Naive thymus-derived CD8-positive, alpha-beta T cell (primary cell): ENCODE results near the gene ANAPC15. TPM values are rescaled to one million over a fixed set of nuclear protein-coding genes. Genes with fewer than 3 reads are reported as not detected.

Experiments
- ATAC-seq, 2 donors: fragments of 150-1000 bp; cut with Tn5 transposase in 1 of 2; sonication (Bioruptor Pico), chemical (Tn5 transposase) in 1 of 2; 1 replicate in 1 of 2; 2 replicates in 1 of 2; pipeline ENCODE4 v1.10.0; 2021; ENCODE audit warnings: mild to moderate bottlenecking in 2 of 2, moderate library complexity in 2 of 2
- POLR2A ChIA-PET: fragments of 350-600 bp; sonication (Branson Sonifier 250); formaldehyde crosslinking; loops from one replicate; lab custom pipeline; 2021; ENCODE audit warnings: antibody characterized with exemption; lab: Charles Lee
- DNase-seq, 10 donors: peaks; one replicate each; pipeline versions ENCODE4 v3.0.0 to v3.0.0-alpha.2; 2020 to 2022
- H3K27ac Mint-ChIP-seq, 10 donors: one replicate each; pipeline ENCODE4 v1.8.0; 2020 to 2022; ENCODE audit warnings: mild to moderate bottlenecking in 10 of 10, mixed read lengths in 10 of 10, moderate library complexity in 4 of 10, inconsistent platforms in 1 of 10
- H3K27me3 Mint-ChIP-seq, 5 donors: one replicate each; pipeline ENCODE4 v1.8.0; 2021 to 2022; ENCODE audit warnings: mixed read lengths in 5 of 5
- H3K36me3 Mint-ChIP-seq, 3 donors: one replicate each; pipeline ENCODE4 v1.8.0; 2020 to 2022; ENCODE audit warnings: mixed read lengths in 3 of 3, mild to moderate bottlenecking in 2 of 3, inconsistent platforms in 1 of 3
- H3K4me1 Mint-ChIP-seq, 4 donors: one replicate each; pipeline ENCODE4 v1.8.0; 2021 to 2022; ENCODE audit warnings: mixed read lengths in 4 of 4
- H3K4me3 Mint-ChIP-seq, 10 donors: one replicate each; pipeline ENCODE4 v1.8.0; 2020 to 2022; ENCODE audit warnings: mild to moderate bottlenecking in 10 of 10, mixed read lengths in 10 of 10, moderate library complexity in 6 of 10, inconsistent platforms in 1 of 10
- H3K9me3 Mint-ChIP-seq, 9 donors: one replicate each; pipeline ENCODE4 v1.8.0; 2020 to 2022; ENCODE audit warnings: mixed read lengths in 9 of 9, mild to moderate bottlenecking in 3 of 9, inconsistent platforms in 1 of 9, moderate library complexity in 1 of 9
- polyA plus RNA-seq, 3 donors: library from polyadenylated mRNA; unstranded; fragments of 300-500 nt; fragmentation: Illumina TruSeq; gene quantifications; one replicate each; pipeline ENCODE4 v1.2.3, GENCODE V29; 2021
- total RNA-seq, 8 experiments: library from RNA in 2 of 8; stranded (reverse) in 2 of 8; gene quantifications; one replicate each; pipeline ENCODE4 v1.2.3 and lab custom pipeline; 2021 to 2026

The ANAPC15 gene
- total and polyA plus RNA-seq, 5 experiments from 2014 or later: 52.9 to 102 (median 81.7) TPM

DNA sequence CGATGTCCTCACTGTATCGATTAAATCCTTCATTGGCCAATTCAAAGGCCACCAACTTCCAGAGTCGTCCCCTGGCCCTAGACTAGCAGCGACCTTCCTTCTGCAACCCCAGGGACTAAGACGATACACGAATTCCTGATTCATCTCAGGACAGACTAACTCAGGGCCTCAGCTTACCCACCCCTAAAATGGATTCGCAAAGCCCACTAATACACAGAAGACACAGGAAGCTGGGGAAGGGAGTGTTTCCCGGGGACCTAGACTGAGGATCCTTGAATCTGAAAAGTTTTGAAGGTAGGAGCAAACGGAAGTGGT, 9.9 kb downstream of the ANAPC15 start:
- H3K36me3 Mint-ChIP-seq: peaks cover 0 to 23% (median 11%) of the 10 kb centered on the region in 3 donors
- H3K27ac Mint-ChIP-seq: peak overlapping the region; percentile 88 to 99 (median 94)
- POLR2A ChIA-PET: interaction anchor here (0.6 to 8.1 kb wide), 4 partner anchors 10 to 102 kb away, joined by 3 to 79 read pairs (median 8); partner anchors contain the start of gene ANAPC15
- ATAC-seq (no peak), DNase-seq (no peak)
- no peaks in the 10 kb centered on the region for H3K9me3 Mint-ChIP-seq
- peak overlapping the region; percentile 66 to 96 (median 86) for H3K4me3 Mint-ChIP-seq
- H3K27me3 Mint-ChIP-seq: no peaks in the 10 kb centered on the region
- H3K4me1 Mint-ChIP-seq: peaks cover 28 to 52% (median 48%) of the 10 kb centered on the region in 4 donors

DNA sequence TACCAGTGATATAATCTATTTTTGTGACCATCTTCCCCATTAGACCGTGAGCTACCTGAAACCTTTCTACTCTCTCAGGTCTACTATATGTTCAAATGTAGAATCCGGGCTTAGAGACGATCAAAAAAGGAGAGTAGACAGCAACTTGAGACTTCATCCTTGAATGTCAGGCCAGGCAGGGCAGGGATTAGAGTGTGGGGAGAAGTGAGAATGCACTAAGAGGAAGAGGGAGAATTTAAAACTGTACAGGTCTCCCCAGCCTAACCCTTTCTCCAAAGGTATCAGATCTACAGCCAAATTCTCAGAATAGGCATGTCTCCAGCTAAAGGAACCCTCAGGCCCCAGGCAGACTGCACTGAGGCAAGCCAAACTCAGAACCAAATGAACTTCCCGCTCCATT, 10.3 kb downstream of the ANAPC15 start:
- H3K4me3 Mint-ChIP-seq: peak overlapping the region; percentile 66 to 96 (median 86)
- H3K27me3 Mint-ChIP-seq: no peaks in the 10 kb centered on the region
- no peak for DNase-seq
- peaks cover 0 to 23% (median 7%) of the 10 kb centered on the region in 3 donors for H3K36me3 Mint-ChIP-seq
- no peak for ATAC-seq
- H3K27ac Mint-ChIP-seq: peak overlapping the region; percentile 88 to 99 (median 94)
- POLR2A ChIA-PET: interaction anchor here (0.6 to 8.1 kb wide), 6 partner anchors 10 to 173 kb away, joined by 3 to 79 read pairs (median 4); partner anchors contain the start of genes ANAPC15, RNF121 and XNDC1N
- H3K9me3 Mint-ChIP-seq: no peaks in the 10 kb centered on the region
- H3K4me1 Mint-ChIP-seq: peaks cover 28 to 53% (median 48%) of the 10 kb centered on the region in 4 donors

DNA sequence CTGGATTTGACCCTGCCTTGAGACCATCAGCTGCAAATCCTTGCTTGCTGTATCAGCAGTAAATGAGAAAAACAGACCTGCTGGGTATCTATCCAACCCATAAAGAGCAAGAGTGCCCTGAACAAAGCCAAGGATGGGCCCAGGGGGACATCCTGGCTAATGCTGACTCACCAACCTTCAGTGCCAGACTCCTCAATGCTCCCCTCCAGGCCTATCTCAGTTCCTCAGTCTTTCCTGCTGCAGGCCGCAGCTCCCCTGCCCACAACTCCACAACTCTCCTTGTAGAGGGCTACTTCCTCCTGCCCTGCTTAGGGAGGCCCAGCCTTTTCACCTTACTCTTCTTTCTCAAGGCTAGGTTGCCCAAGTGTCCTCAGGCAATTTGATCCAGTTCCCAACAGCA, 12.0 kb downstream of the ANAPC15 start:
- peaks cover 28 to 53% (median 48%) of the 10 kb centered on the region in 4 donors for H3K4me1 Mint-ChIP-seq
- peaks cover 0 to 32% (median 7%) of the 10 kb centered on the region in 3 donors for H3K36me3 Mint-ChIP-seq
- no peaks in the 10 kb centered on the region for H3K27me3 Mint-ChIP-seq
- no peaks in the 10 kb centered on the region for H3K9me3 Mint-ChIP-seq
- H3K4me3 Mint-ChIP-seq: peak overlapping the region in 2 of 10 donors; percentile 6 to 12
- POLR2A ChIA-PET: interaction anchor here (1.1 to 8.1 kb wide), 3 partner anchors 9 to 60 kb away, joined by 5 to 79 read pairs (median 7); partner anchors contain the start of gene ANAPC15
- DNase-seq (no peak), ATAC-seq (no peak)
- peak overlapping the region; percentile 22 to 97 (median 79) for H3K27ac Mint-ChIP-seq

DNA sequence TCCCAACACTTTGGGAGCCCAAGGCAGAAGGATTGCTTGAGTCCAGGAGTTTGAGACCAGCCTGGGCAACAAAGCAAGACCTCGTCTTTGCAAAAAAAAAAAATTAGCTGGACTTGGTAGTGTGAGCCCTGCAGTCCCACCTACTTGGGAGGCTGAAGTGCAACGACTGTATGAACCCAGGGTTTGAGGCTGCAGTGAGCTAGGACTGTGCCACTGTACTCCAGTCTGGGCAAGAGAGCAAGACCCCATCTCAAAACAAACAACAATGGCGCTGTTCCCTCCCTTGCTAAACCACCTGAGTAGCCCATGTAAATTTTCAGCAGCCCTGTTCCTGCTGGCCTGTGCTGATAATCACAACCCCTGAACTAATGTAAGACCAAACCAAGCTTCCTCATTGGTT, 12.5 kb downstream of the ANAPC15 start:
- POLR2A ChIA-PET: interaction anchor here (0.7 to 8.1 kb wide), 5 partner anchors 9 to 60 kb away, joined by 5 to 79 read pairs (median 7); partner anchors contain the start of gene ANAPC15
- H3K27ac Mint-ChIP-seq: peak overlapping the region; percentile 8 to 90 (median 72)
- H3K36me3 Mint-ChIP-seq: peaks cover 0 to 36% (median 7%) of the 10 kb centered on the region in 3 donors
- H3K4me3 Mint-ChIP-seq: no peak overlapping the region
- no peak for ATAC-seq
- H3K4me1 Mint-ChIP-seq: peaks cover 28 to 53% (median 47%) of the 10 kb centered on the region in 4 donors
- no peaks in the 10 kb centered on the region for H3K9me3 Mint-ChIP-seq
- H3K27me3 Mint-ChIP-seq: no peaks in the 10 kb centered on the region
- DNase-seq: no peak

GRCh38 chr11:72098741-72099140, 13.8 kb downstream of the ANAPC15 start:
- ATAC-seq: no peak
- Mint-ChIP-seq H3K27me3 (no peaks in the 10 kb centered on the region), H3K4me1 (peaks cover 26 to 45% (median 37%) of the 10 kb centered on the region in 4 donors), H3K27ac (peak overlapping the region in 4 of 10 donors; percentile 24 to 76 (median 70)), H3K36me3 (peaks cover 0 to 46% (median 5%) of the 10 kb centered on the region in 3 donors), H3K4me3 (no peak overlapping the region), H3K9me3 (no peaks in the 10 kb centered on the region)
- DNase-seq: no peak
- POLR2A ChIA-PET: interaction anchor here (1.5 to 8.1 kb wide), 4 partner anchors 8 to 58 kb away, joined by 5 to 79 read pairs (median 8); partner anchors contain the start of gene ANAPC15

- peaks cover 16 to 19% (median 16%) of the 10 kb centered on the region in 4 donors for H3K4me1 Mint-ChIP-seq
- no peak overlapping the region for H3K4me3 Mint-ChIP-seq
- peaks cover 0 to 38% (median 0%) of the 10 kb centered on the region in 3 donors for H3K36me3 Mint-ChIP-seq
- ATAC-seq (peak; percentile 99), DNase-seq (peak; percentile 34 to 85 (median 68))
- no peaks in the 10 kb centered on the region for H3K27me3 Mint-ChIP-seq
- no peaks in the 10 kb centered on the region for H3K9me3 Mint-ChIP-seq
- POLR2A ChIA-PET: interaction anchor here (0.7 to 2.8 kb wide), 6 partner anchors 9 to 66 kb away, joined by 3 to 28 read pairs (median 6); no protein-coding TSS in a partner anchor
- peak overlapping the region in 8 of 10 donors; percentile 20 to 96 (median 84) for H3K27ac Mint-ChIP-seq
These were observed 21.2 kb downstream of the ANAPC15 start for GRCh38 chr11:72091292-72091691.

DNA sequence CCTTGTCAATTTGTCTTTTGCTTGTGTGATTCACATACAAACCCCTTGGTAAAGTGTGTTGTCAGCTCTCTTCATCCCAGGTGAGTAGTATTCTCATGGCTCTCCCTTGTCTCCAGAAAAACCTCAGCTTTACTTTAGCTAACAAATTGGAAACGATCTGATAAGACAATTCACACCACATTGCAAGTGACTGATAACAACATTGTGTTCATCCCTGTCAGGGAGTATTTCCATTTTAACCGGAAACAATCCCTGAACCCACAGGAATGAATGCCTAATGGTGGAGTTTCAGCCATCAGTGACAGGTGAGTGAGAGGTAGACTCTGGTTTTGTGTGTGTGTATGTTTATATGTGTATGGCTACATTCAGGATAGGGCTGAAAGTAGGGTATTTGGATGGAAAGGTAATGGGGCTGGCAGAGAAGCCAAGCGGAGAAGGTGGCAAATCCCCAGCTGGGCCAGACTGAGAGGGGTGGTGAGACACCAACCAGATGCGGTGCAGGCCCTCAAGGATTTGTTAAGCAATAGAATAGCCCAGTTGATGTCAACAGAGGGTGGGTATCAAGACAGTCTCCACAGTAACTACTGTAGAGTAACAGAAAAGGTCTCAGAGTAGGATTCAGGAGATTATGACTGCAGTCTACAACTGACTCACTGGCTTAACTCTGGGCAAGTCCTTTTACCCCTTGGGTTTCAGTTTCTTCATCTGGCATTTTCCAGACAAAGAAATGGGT, 24.3 kb downstream of the ANAPC15 start:
- no peaks in the 10 kb centered on the region for H3K27me3 Mint-ChIP-seq
- H3K4me1 Mint-ChIP-seq: peaks cover 16 to 22% (median 19%) of the 10 kb centered on the region in 4 donors
- no peak overlapping the region for H3K4me3 Mint-ChIP-seq
- peaks cover 0 to 23% (median 0%) of the 10 kb centered on the region in 3 donors for H3K36me3 Mint-ChIP-seq
- ATAC-seq: no peak
- peak overlapping the region in 9 of 10 donors; percentile 3 to 56 (median 48) for H3K27ac Mint-ChIP-seq
- H3K9me3 Mint-ChIP-seq: no peaks in the 10 kb centered on the region
- POLR2A ChIA-PET: interaction anchor here (4.7 kb wide), 1 partner anchor 47 kb away, joined by 35 read pairs; no protein-coding TSS in a partner anchor
- DNase-seq: no peak

DNA sequence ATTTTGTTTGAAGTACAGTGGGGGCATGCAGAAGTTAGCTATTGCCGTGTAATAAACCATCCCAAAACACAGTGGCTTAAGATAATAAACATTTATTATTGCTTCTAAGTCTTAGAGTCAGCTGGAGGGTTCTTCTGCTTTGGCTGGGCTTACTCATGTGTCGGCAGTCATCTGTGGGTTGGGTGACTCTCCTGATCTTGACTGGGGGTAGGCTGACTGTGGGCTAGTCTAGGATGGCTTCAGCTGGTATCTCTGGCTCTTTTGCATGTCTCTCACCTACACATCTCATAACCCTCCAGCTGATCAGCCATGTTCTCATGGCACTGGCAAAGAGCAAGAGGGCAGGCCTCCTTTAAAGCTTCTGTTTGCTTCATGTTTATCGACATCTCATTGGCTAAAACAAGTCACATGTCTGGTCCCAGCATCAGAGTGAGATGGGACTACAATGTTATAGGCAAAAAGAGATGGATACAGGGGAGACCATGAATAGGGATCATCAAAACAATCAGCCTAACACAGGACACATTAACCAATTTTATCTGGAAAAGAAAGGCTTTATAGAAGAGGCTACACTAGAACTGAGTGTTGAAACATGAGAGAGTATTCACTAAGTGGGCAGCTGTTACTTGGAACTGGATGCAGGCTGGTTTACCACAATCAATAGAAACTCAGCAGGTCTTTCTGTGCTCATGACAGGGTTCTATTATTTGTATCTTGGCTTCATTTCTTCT, 26.7 kb downstream of the ANAPC15 start:
- Mint-ChIP-seq H3K9me3 (no peaks in the 10 kb centered on the region), H3K4me1 (peaks cover 18 to 25% (median 21%) of the 10 kb centered on the region in 4 donors), H3K27me3 (no peaks in the 10 kb centered on the region), H3K27ac (peak overlapping the region; percentile 4 to 93 (median 82)), H3K4me3 (no peak overlapping the region), H3K36me3 (peaks cover 0 to 18% (median 0%) of the 10 kb centered on the region in 3 donors)
- no peak for DNase-seq
- POLR2A ChIA-PET: interaction anchor here (0.6 to 4.7 kb wide), 5 partner anchors 12 to 61 kb away, joined by 3 to 35 read pairs (median 4); partner anchors contain the start of gene ANAPC15
- no peak for ATAC-seq

GRCh38 chr11:72084965-72085364, 27.5 kb downstream of the ANAPC15 start:
- Mint-ChIP-seq H3K4me3 (no peak overlapping the region), H3K4me1 (peaks cover 23 to 32% (median 28%) of the 10 kb centered on the region in 4 donors), H3K27ac (peak overlapping the region in 9 of 10 donors; percentile 18 to 93 (median 67)), H3K9me3 (no peaks in the 10 kb centered on the region), H3K36me3 (peaks cover 0 to 18% (median 0%) of the 10 kb centered on the region in 3 donors), H3K27me3 (no peaks in the 10 kb centered on the region)
- ATAC-seq (no peak), DNase-seq (no peak)
- POLR2A ChIA-PET: interaction anchor here (0.8 to 4.7 kb wide), 5 partner anchors 12 to 60 kb away, joined by 4 to 35 read pairs (median 4); partner anchors contain the start of gene ANAPC15

- Mint-ChIP-seq H3K4me1 (peaks cover 25 to 36% (median 34%) of the 10 kb centered on the region in 4 donors), H3K9me3 (no peaks in the 10 kb centered on the region), H3K27me3 (no peaks in the 10 kb centered on the region), H3K27ac (peak overlapping the region in 9 of 10 donors; percentile 9 to 98 (median 84)), H3K36me3 (peaks cover 0 to 17% (median 0%) of the 10 kb centered on the region in 3 donors), H3K4me3 (no peak overlapping the region)
- ATAC-seq: no peak
- DNase-seq: no peak
- POLR2A ChIA-PET: interaction anchor here (0.7 to 4.7 kb wide), 3 partner anchors 17 to 43 kb away, joined by 3 to 35 read pairs (median 4); no protein-coding TSS in a partner anchor
These were observed 28.4 kb downstream of the ANAPC15 start for GRCh38 chr11:72084076-72084475.

DNA sequence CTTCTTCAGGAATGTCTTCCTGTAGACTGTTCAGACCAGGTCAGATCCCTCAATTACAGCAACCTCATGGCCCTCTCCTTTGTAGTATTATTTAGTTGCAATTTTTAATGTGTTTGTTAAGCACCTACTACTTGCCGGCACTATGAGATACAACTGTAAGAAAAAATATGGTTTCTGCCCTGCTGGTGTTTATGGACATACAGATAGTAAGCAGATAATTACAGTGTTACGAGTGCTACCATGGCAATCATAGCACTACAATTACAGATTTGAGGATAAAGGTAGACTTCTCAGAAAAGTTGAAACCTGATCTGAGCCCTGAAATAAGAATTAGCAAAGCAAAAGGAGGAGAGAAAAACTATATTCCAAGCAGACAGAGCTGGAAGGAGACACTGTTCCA, 29.1 kb downstream of the ANAPC15 start:
- Mint-ChIP-seq H3K9me3 (no peaks in the 10 kb centered on the region), H3K4me1 (peaks cover 29 to 42% (median 41%) of the 10 kb centered on the region in 4 donors), H3K4me3 (no peak overlapping the region), H3K27ac (peak overlapping the region; percentile 44 to 98 (median 83)), H3K27me3 (no peaks in the 10 kb centered on the region), H3K36me3 (peaks cover 0 to 15% (median 0%) of the 10 kb centered on the region in 3 donors)
- no peak for ATAC-seq
- POLR2A ChIA-PET: interaction anchor here (0.7 to 4.7 kb wide), 3 partner anchors 19 to 44 kb away, joined by 3 to 56 read pairs (median 35); no protein-coding TSS in a partner anchor
- no peak for DNase-seq
